HG03571 (cell line): ENCODE data around the gene MFRP.

Experiments
- ATAC-seq: cut with Tn5 transposase; IDR thresholded peaks from one replicate; pipeline ENCODE4 v1.9.1; 2021; ENCODE audit not compliant: unreplicated experiment

The MFRP gene

GRCh38 chr11:119338965-119339588, 7.4 kb downstream of the MFRP start:
- no peak for ATAC-seq

- ATAC-seq, result no peak
Measured at GRCh38 chr11:119338318-119338890, 8.1 kb downstream of the MFRP start.

- no peak for ATAC-seq
Measured at GRCh38 chr11:119337581-119338317, 8.8 kb downstream of the MFRP start.

GRCh38 chr11:119336744-119337469, 9.6 kb downstream of the MFRP start:
- ATAC-seq, result no peak

- no peak for ATAC-seq
Measured at GRCh38 chr11:119335655-119336543, 10.6 kb downstream of the MFRP start.

- no peak for ATAC-seq
Measured at GRCh38 chr11:119335091-119335654, 11.3 kb downstream of the MFRP start.

GRCh38 chr11:119334174-119334930, 12.2 kb downstream of the MFRP start, which contains the start of gene RNF26:
Gene RNF26 (plus strand): TSS chr11:119334527. CDS start chr11:119335123, 596 bp downstream.
- ATAC-seq, result peak; percentile 89

- no peak for ATAC-seq
Measured at GRCh38 chr11:119332111-119332765, 14.3 kb downstream of the MFRP start.

GRCh38 chr11:119330237-119330636, 16.3 kb downstream of the MFRP start:
- no peak for ATAC-seq

GRCh38 chr11:119329320-119329719, 17.2 kb downstream of the MFRP start:
- ATAC-seq, result no peak

GRCh38 chr11:119324189-119324588, 22.3 kb downstream of the MFRP start:
- no peak for ATAC-seq

GRCh38 chr11:119323532-119324033, 22.9 kb downstream of the MFRP start:
- no peak for ATAC-seq

GRCh38 chr11:119322921-119323531, 23.5 kb downstream of the MFRP start:
- no peak for ATAC-seq

GRCh38 chr11:119322360-119322739, 24.2 kb downstream of the MFRP start:
- no peak for ATAC-seq

- peak; percentile 56 for ATAC-seq
Measured at GRCh38 chr11:119320776-119321524, 25.6 kb downstream of the MFRP start.

GRCh38 chr11:119320240-119320775, 26.2 kb downstream of the MFRP start:
- no peak for ATAC-seq

- ATAC-seq, result no peak
Measured at GRCh38 chr11:119319700-119320239, 26.7 kb downstream of the MFRP start.
